HL-60 (cell line): ENCODE results near the gene WDR1.

ENCODE experiments used
- DNase-seq, 2 experiments: peaks; one replicate each; pipeline ENCODE4 v3.0.0-alpha.2; 2010 to 2020; ENCODE audit warnings: low read depth in 1 of 2, low spot score in 1 of 2
- H3K27ac ChIP-seq: fragments of 250-450 bp; sonication (Bioruptor Pico); replicated peaks from 2 replicates; pipeline ENCODE4 v1.5.1; 2020; ENCODE audit warnings: mild to moderate bottlenecking, moderate library complexity
- H3K27me3 ChIP-seq: fragments of 250-450 bp; sonication (Bioruptor Pico); 2 replicates; pipeline ENCODE4 v1.5.1; 2021; ENCODE audit warnings: mild to moderate bottlenecking, moderate library complexity; ENCODE audit not compliant: insufficient read depth, poor library complexity, severe bottlenecking
- H3K4me3 ChIP-seq: replicated peaks from 2 replicates; pipeline ENCODE4 v1.5.1; 2011; ENCODE audit warnings: mild to moderate bottlenecking, control low read depth, low read length; ENCODE audit not compliant: insufficient read depth
- CTCF ChIP-seq: IDR thresholded peaks from one replicate; pipeline ENCODE4 v1.5.1; 2011; ENCODE audit warnings: low read length, control low read depth, inconsistent platforms; ENCODE audit not compliant: insufficient read depth
- GABPA ChIP-seq: IDR thresholded peaks from 2 replicates; pipeline ENCODE4 v1.6.1; 2012; ENCODE audit warnings: low read depth
- POLR2AphosphoS5 ChIP-seq: IDR thresholded peaks from 2 replicates; pipeline ENCODE4 v1.6.1; 2012; ENCODE audit warnings: low read depth
- SPI1 ChIP-seq: IDR thresholded peaks from 2 replicates; pipeline ENCODE4 v1.6.1; 2012; ENCODE audit warnings: low read depth, mild to moderate bottlenecking, borderline replicate concordance
- long read RNA-seq: library from polyadenylated mRNA; unstranded; transcript quantifications from one replicate; pipeline ENCODE4 v2.0.0, GENCODE V29; 2020
- TF ChIP-seq, protein P1 (sequence below): IDR thresholded peaks from 2 replicates; pipeline ENCODE4 v1.6.1; 2012; ENCODE audit warnings: low read depth; ENCODE audit not compliant: insufficient replicate concordance

WDR1 gene
- long read RNA-seq, transcript WDR1-202 (12 exons, 2,722 nt) = minor isoform, 23 of 701 reads
- long read RNA-seq, transcript WDR1-203 (15 exons, 3,142 nt) = major isoform, 656 of 701 reads
- long read RNA-seq, partial matches to known transcripts = 12 of 701 reads
- long read RNA-seq, other reads (novel, unspliced or antisense) = 9 of 701 reads

GRCh38 chr4:10116569-10117358 is at the start of gene WDR1:
WDR1 (minus strand) TSS chr4:10116799; CDS start chr4:10116666, 133 bp downstream.
- H3K27ac ChIP-seq = peak within 1 kb of the TSS; percentile 99
- TF ChIP-seq, protein P1, sequence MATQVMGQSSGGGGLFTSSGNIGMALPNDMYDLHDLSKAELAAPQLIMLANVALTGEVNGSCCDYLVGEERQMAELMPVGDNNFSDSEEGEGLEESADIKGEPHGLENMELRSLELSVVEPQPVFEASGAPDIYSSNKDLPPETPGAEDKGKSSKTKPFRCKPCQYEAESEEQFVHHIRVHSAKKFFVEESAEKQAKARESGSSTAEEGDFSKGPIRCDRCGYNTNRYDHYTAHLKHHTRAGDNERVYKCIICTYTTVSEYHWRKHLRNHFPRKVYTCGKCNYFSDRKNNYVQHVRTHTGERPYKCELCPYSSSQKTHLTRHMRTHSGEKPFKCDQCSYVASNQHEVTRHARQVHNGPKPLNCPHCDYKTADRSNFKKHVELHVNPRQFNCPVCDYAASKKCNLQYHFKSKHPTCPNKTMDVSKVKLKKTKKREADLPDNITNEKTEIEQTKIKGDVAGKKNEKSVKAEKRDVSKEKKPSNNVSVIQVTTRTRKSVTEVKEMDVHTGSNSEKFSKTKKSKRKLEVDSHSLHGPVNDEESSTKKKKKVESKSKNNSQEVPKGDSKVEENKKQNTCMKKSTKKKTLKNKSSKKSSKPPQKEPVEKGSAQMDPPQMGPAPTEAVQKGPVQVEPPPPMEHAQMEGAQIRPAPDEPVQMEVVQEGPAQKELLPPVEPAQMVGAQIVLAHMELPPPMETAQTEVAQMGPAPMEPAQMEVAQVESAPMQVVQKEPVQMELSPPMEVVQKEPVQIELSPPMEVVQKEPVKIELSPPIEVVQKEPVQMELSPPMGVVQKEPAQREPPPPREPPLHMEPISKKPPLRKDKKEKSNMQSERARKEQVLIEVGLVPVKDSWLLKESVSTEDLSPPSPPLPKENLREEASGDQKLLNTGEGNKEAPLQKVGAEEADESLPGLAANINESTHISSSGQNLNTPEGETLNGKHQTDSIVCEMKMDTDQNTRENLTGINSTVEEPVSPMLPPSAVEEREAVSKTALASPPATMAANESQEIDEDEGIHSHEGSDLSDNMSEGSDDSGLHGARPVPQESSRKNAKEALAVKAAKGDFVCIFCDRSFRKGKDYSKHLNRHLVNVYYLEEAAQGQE = peak; percentile 78
- TF ChIP-seq POLR2AphosphoS5 (peak; percentile 98), GABPA (peak; percentile 60; the same call in 1 of the 2 replicates), SPI1 (no peak)

DNA sequence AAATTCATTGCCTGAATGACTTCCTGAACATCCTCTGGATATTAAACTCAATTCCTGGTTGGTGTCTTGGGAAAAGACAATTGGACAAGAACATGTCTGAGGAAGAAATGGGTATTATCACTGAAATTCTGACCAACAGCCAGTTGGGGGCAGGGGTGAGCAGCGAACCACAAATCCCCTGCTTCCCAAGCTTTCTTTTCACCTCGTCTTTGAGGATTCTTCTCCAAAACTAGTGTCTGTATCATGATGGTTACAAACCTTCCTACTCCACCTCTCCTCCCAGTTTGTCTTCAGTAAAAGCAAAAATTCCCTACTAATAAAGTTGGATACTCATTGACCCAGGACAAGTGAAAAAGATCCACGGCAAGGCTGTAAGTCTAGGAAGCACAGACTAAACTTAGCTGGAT is 48.3 kb upstream of the WDR1 start:
- peak in 1 of 2 experiments; percentile 13 for DNase-seq
- Histone ChIP-seq H3K27ac (no peak overlapping the region), H3K4me3 (no peak overlapping the region), H3K27me3 (no peaks in the 10 kb centered on the region)
- peak; percentile 57 for TF ChIP-seq CTCF
- TF ChIP-seq SPI1 = no peak

More at GRCh38 chr4:10116569-10117358, at the start of gene WDR1:
- Histone ChIP-seq H3K4me3 (peak within 1 kb of the TSS; percentile 80), H3K27me3 (no peaks in the 10 kb centered on the region)
- DNase-seq = peak; percentile 91 to 94

GRCh38 chr4:10163296-10163695 is 46.7 kb upstream of the WDR1 start:
- TF ChIP-seq GABPA (no peak), CTCF (no peak), SPI1 (no peak), POLR2AphosphoS5 (no peak)
- TF ChIP-seq, protein P1 = no peak
- no peaks in the 10 kb centered on the region for H3K27me3 ChIP-seq
- no peak overlapping the region for H3K27ac ChIP-seq
- H3K4me3 ChIP-seq = no peak overlapping the region
- no peak for DNase-seq

GRCh38 chr4:10162341-10163000 is 45.9 kb upstream of the WDR1 start:
- no peaks in the 10 kb centered on the region for H3K27me3 ChIP-seq
- TF ChIP-seq SPI1 (no peak), CTCF (no peak), GABPA (no peak), POLR2AphosphoS5 (no peak)
- TF ChIP-seq, protein P1 = no peak
- no peak overlapping the region for H3K4me3 ChIP-seq
- H3K27ac ChIP-seq = no peak overlapping the region
- DNase-seq = no peak
